Islet precursor cell (in vitro differentiated cells): ENCODE measurements around the gene SUMF2.
"Not testable (repeated sequence)": the region's sequence is repeated elsewhere in the genome, so short reads cannot be mapped to it uniquely, and the experiment has no call there.

Experiments used
- DNase-seq: peaks from one replicate; pipeline ENCODE4 v3.0.0-alpha.2; 2018

SUMF2 gene

GRCh38 chr7:56107954-56108258 is 43.8 kb downstream of the SUMF2 start:
- DNase-seq, result no peak

GRCh38 chr7:56110611-56111010 is 46.5 kb downstream of the SUMF2 start:
- DNase-seq, result no peak

- not testable (repeated sequence) for DNase-seq
These were observed 48.2 kb downstream of the SUMF2 start for GRCh38 chr7:56112244-56112643.

GRCh38 chr7:56115852-56116538 is 51.9 kb downstream of the SUMF2 start, which contains the start of gene NUPR2:
Gene NUPR2 (minus strand): TSS chr7:56116417. CDS start chr7:56116314, 103 bp downstream.
- DNase-seq, result no peak

GRCh38 chr7:56121440-56121839 is 57.4 kb downstream of the SUMF2 start:
- DNase-seq, result no peak

GRCh38 chr7:56124981-56125380 is 60.9 kb downstream of the SUMF2 start:
- DNase-seq, result no peak

GRCh38 chr7:56125831-56126230 is 61.7 kb downstream of the SUMF2 start:
- DNase-seq, result no peak

- DNase-seq, result no peak
These were observed 63.3 kb downstream of the SUMF2 start for GRCh38 chr7:56127241-56127975.
